HG03103 (cell line): ENCODE measurements around the gene ICOS.
"Not testable (repeated sequence)": the region's sequence is repeated elsewhere in the genome, so short reads cannot be mapped to it uniquely, and the experiment has no call there.

ENCODE experiments used
- ATAC-seq: cut with Tn5 transposase; IDR thresholded peaks from one replicate; pipeline ENCODE4 v1.9.1; 2021; ENCODE audit warnings: low read depth; ENCODE audit not compliant: unreplicated experiment

ICOS gene

DNA sequence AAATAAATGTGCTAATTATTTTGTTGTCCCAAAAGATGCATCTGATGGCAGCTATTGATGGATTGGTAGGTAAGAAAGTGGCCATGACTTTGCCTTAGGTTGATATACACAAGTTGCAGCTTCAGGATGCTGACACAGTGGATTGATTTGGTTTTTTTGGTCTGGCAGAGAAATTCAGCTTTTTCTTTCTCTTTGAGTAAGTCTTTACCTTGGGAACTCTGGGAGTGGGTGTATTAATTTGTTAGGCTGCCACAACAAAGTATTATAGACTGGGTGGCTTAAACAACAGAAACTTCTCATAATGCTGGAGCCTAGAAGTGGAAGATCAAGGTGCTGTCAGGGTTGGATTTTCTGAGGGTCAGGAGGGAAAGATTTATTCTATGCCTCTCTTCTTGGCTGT, 19.8 kb upstream of the ICOS start:
- no peak for ATAC-seq

- no peak for ATAC-seq
Observed at GRCh38 chr2:203918264-203918663, 18.3 kb upstream of the ICOS start.

DNA sequence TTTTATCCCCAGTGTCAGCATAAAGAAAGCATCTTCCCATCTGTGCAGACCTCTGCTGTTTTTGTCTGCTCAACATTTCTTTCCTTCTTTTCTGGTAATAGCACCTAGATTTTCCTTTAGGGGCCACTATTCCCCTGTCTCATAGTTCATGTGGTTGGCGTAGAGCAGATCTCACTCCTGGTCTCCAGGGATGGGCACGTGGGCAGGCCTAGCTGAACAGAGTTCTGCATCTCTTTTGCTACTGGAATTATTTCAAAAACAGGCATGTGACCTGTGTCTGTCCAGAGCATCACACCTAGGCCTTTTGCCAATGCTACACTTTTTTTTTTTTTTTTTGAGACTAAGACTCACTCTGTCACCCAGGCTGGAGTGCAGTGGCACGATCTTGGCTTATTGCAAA, 17.7 kb upstream of the ICOS start:
- ATAC-seq: no peak

DNA sequence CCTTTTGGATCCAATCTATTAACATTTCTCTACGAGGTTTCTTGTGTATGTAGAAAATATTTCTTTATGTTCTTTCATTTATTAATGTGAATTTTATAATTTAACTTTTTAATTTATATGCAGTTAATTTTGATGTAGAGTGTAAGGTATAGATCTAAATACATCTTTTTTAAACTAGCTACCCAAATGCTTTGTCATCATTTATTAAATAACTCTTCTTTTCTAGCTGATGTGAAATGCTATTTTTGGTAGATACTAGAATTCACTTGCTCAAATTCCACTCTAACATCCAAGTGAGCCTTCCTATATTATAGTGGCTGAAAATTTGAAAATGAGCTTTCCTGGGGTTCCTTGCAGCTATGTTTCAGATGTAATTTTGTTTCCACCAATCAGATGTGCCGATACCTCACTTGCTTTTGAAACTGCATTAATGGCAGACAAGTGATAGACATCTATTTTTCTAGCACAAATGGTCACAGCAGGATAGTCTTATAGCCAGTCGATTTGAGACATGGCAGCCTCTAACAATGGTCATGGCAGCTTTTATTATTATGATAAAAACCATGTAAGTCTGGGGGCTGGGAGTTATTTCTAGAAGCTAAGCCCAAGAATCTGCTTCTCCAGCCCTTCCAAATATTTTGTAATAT, 10.9 kb upstream of the ICOS start:
- no peak for ATAC-seq

DNA sequence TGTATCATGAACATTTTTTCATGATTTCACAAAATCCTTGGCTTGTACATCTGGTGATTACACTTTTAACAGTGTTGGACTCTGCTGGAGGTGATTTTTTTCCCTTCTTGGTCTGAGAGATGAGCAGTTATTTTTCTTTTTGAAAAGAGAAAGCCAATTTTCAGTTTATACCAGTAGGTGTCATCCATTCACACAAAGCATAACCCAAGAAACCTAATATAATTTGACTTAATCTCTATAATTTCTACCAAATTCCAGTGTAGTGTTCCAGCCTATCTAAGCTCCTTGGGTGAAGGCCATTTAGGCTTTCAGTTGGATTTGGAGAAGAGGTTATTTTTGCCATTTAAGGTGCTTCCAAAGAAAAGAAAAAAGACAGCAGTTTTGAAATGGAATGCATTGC, 7.7 kb upstream of the ICOS start:
- no peak for ATAC-seq

- ATAC-seq: not testable (repeated sequence)
Observed at GRCh38 chr2:203931262-203931661, 5.3 kb upstream of the ICOS start.

GRCh38 chr2:203934041-203934492, 2.5 kb upstream of the ICOS start:
- no peak for ATAC-seq

DNA sequence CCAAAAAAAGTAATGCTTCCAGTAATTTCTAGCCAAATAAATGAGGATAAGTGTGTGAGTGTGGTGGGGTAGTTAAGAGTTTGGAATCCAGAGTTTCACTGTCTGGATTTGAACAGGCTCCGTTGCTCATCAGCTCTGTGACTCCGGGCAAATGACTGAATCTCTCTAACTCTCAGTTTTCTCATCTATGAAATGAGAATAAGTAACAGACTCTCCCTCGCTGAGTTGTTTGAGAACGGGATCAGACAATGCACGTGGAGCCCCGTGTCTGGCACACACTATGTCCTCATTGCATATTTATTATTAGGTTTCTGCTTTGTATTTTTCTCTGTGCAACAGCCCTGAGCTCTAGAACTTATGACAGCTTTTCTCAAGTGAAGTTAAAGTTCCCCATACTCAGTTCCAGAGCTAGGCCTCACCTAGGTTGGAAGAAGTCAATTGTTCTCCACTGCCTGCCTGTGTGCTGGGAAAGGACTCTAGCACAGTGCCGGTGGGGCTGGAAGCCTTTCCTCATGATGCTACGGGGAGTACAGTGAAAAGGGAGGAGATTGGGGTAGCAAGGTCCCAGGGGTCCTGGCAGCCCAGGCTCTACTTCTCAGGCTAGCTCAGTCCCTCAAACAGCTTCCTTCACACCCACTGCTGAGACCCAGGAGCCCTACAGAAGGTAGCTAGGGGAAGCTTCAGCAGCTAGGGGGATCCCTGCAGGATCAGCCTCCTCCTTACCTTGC, 1.7 kb upstream of the ICOS start:
- ATAC-seq: no peak

GRCh38 chr2:203935568-203935967, 995 bp upstream of the ICOS start:
- no peak for ATAC-seq

GRCh38 chr2:203936949-203937348, 386 bp downstream of the ICOS start:
- no peak for ATAC-seq

DNA sequence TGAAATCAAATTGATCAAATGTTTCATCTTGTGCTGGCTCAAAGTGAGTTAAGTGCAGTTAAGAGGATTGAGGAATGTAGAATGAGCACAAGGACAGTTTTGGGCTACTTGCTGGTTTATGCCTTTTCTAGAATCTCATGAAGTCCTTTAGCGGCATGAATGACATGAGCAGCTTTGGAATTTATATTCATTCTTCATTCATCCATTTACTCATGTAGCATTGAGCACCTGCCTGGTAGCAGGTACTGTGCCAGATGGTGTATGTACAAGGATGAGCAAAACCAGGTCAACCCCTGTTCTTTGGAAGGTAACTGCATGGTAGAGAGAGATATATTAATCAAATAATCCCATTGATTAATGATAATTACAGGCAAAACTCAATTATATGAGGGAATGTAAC, 1.2 kb downstream of the ICOS start:
- ATAC-seq: no peak

- no peak for ATAC-seq
Observed at GRCh38 chr2:203940039-203940438, 3.5 kb downstream of the ICOS start.

DNA sequence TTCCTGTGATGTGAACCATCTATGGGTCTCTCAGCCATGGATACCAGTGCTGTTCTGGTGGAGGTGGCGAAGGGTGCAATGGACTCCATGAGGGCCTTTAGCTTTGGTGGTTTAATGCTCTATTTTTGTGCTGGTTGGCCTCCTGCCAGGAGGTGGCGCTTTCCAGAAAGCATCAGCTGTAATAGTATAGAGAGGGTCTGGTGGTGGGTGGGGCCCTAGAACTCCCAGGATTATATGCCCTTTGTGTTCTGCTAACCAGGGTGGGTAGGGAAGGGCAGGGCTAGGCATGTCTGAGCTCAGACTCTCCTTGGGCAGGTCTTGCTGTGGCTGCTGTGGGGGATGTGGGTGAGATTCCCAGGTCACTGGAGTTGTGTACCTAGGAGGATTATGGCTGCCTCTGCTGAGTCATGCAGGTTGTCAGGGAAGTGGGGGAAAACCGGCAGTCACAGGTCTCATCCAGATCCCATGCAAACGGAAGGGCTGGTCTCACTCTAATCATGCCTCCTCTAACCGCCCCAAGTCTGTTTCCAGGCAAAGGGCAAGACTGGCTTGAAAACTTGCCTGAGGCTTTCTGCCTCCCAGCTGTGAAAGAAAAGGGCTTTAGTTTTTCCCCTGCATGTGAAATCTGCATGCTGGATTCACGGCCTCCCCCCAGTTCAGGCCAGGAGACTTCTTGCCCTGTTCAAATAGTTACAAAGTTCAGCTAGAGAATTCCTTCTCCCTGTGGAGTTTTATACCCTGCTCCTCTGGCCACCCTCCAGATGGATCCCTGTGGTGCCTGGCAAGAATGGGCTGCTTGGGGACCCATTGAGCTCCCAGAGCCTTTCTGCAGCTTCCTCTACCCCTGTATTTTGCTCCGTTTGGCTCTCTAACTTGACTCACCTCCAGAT, 7.2 kb downstream of the ICOS start:
- not testable (repeated sequence) for ATAC-seq

GRCh38 chr2:203948733-203949132, 12.2 kb downstream of the ICOS start:
- ATAC-seq: peak; percentile 59

DNA sequence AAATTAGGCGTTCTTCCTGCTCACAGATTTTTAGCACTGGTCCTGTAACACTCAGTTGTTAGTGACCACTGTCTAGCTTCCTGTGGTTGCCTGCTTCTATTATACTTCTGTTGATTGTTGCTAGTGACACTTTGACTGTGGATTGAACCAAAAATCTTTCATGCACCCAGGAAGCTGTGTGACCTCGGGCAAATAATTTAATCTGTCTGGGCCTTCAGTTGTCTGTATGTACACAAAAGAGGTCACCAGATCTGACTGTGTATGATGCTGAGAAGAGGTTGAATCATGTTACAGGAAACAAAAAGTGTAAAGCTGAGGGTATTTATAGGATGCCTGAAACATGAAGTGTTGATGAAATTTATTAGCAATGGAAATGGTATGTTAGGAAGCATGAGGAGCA, 12.7 kb downstream of the ICOS start:
- no peak for ATAC-seq

DNA sequence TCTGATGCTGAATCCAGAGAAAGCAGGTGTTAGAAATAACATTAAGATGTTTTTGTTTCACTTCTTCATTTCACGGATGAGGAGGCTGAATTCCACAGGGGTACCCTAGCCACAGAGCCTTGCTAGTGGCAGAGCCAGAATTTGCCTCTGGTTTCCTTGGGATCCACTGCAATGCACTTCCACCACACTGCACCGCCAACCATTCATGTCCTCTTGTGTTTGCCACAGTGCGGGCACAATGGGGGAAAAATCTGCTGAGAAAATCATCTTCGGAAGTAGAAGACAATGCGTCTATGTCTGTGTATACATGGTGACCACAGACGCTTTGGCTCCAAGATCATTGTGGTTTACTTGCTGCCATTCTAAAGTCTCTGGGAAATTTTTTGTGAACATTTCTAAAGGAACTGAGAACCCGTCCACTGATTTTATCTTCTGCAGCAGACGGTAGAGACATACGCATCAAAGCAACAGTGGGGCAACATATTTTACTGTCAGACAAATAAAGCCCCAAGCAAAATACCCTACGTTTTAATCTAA, 14.9 kb downstream of the ICOS start:
- ATAC-seq: no peak

- ATAC-seq: no peak
Observed at GRCh38 chr2:203959265-203959664, 22.7 kb downstream of the ICOS start.

DNA sequence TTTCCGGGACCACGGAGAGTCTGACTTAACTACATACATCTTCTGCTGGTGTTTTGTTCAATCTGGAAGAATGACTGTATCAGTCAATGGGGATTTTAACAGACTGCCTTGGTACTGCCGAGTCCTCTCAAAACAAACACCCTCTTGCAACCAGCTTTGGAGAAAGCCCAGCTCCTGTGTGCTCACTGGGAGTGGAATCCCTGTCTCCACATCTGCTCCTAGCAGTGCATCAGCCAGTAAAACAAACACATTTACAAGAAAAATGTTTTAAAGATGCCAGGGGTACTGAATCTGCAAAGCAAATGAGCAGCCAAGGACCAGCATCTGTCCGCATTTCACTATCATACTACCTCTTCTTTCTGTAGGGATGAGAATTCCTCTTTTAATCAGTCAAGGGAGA, 23.1 kb downstream of the ICOS start:
- no peak for ATAC-seq

DNA sequence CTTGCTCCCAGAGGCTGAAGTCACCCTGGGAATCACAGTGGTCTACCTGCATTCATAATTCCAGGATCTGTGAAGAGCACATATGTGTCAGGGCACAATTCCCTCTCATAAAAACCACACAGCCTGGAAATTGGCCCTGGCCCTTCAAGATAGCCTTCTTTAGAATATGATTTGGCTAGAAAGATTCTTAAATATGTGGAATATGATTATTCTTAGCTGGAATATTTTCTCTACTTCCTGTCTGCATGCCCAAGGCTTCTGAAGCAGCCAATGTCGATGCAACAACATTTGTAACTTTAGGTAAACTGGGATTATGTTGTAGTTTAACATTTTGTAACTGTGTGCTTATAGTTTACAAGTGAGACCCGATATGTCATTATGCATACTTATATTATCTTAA, 24.2 kb downstream of the ICOS start:
- ATAC-seq: no peak

GRCh38 chr2:203965190-203965589, 28.6 kb downstream of the ICOS start:
- not testable (repeated sequence) for ATAC-seq

- ATAC-seq: no peak
Observed at GRCh38 chr2:203971251-203971650, 34.7 kb downstream of the ICOS start.
